NCI-H2227 (cell line): ENCODE measurements around the gene MT1A.
"Not testable (repeated sequence)": the region's sequence is repeated elsewhere in the genome, so short reads cannot be mapped to it uniquely, and the experiment has no call there.

ENCODE experiments used
- DNase-seq: peaks from one replicate; lab custom pipeline; 2025; ENCODE audit not compliant: unreplicated experiment; lab: John Stamatoyannopoulos, UW

Gene MT1A

GRCh38 chr16:56652600-56652999 is 14.1 kb downstream of the MT1A start:
- no peak for DNase-seq

- no peak for DNase-seq
Measured at GRCh38 chr16:56653218-56653617, 14.8 kb downstream of the MT1A start.

DNA sequence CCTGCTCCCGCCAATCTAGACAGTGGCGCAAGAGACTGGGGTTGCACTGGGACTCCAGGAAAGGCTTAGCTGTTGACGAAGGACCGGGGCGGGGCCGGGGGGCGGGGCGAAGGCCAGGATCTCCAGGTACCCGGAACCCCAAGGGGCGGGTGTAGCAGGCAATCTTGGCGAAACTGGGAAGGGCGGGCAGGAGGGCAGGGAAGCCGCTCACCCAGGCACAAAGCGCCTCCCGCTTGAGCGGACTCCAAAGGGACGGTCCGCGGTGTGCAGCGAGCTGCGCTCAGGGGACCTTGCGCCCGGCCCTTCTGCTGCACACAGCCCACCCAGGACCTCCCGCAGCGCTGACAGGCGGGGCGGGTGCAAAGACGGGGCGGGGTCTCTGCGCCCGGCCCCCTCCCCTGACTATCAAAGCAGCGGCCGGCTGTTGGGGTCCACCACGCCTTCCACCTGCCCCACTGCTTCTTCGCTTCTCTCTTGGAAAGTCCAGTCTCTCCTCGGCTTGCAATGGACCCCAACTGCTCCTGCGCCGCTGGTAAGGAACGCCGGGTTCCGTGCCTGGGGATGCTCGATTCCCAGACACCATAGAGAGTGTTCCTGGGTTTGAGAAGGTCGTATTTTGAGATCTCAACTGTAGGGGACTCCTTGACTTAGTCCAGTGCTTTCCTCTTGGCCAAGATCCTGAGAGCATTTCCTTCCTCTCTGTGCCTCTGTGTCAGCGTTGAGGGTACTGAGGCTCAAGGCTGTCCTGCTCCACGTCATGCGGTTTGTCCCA is 19.3 kb downstream of the MT1A start, which contains the start of gene MT1F:
TSS of gene MT1F (plus strand) at position 405 of the 772 bp plus-strand sequence. CDS start at position 505, 100 bp downstream.
- DNase-seq = peak; percentile 89

DNA sequence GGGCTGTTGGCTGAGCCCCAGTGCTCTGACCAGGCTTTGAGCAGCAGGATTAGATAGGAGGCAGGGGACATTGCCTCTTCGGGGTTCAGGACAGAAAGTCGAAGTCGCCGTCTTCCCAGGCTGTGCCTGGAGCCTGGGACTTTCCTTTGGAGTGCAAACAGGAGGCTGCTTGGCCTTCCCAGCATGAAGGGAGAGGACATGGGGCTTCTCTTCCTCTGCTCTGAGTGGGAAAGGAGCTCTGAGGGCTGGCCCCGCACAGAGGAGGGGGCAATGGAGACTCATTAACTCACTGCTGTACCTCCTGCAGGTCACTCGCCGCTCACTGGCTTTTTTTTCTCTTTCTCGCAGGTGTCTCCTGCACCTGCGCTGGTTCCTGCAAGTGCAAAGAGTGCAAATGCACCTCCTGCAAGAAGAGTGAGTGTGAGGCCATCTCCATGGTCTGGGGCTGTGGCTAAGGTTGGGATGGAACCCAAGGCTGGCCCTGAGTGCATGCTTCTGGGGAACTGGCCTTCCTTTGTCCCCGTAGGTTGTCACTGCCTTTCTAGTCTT is 19.9 kb downstream of the MT1A start:
- DNase-seq = no peak

- DNase-seq = peak; percentile 60
Measured at GRCh38 chr16:56662357-56663354, 24.2 kb downstream of the MT1A start.

DNA sequence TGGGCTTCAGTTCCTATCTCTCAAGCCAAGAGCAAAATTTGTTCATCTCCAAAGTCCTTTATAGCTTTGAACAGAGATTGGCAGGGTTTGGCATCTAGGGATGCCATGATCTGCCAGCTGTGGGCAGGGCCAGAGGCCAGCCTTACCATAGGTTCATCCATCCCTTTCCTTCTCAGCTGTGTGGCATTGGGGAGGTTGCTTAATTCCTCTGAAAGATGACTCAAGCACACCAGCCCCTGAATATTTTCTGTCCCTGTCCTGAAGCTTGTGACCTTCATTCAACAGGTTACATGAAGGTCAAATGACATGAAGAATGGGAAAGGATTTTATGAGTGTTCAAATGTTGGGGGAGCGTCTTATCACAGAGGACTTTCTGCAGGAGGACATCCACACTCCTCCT is 26.0 kb downstream of the MT1A start:
- no peak for DNase-seq

DNA sequence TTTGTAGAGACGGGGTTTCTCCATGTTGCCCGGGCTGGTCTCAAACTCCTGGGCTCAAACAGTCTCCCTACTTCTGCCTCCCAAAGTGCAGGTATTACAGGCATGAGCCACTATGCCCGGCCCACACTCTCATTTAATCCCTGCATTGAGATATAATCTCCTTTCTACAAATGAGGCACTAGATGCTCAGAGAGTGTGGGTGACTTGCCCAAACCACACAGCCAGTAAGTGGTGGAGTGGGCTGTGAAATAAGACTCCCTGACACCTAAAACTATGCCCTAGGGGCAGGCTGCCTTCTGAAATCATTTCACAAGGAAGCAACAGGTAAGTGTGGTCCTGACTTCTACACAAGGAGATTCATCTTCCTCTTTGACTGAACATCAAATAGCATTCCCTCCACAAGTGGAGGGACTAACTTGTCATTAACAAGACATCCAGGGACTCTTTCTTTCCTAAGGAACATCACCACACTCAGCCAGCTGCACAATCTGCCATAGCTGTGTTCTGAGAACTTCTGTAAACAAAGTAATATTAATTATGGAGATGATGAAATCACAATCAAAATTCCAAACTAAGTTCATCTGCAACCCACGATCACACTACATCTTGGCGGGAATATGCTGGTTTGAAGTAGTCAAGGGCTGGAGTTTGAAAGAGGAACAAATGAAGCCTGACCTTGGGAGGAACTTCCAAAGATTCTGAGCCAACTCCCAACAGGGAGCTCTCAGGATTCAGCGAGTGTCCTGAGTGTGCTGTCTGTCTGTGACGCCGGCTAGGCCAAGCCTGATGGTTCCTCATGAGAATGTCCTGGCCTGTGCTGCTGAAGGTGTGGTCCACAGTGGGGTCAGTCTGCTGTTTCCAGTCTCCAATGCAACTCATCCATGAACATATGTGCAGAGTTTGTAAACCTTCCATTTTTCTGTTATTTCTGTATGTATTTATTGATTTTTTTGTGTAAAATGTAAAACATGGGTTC is 27.1 kb downstream of the MT1A start:
- not testable (repeated sequence) for DNase-seq

- DNase-seq = no peak
Measured at GRCh38 chr16:56667581-56668571, 29.4 kb downstream of the MT1A start, which contains the start of gene MT1G. TSS of gene MT1G (minus strand) at chr16:56668065. CDS start at chr16:56667993, 72 bp downstream.

DNA sequence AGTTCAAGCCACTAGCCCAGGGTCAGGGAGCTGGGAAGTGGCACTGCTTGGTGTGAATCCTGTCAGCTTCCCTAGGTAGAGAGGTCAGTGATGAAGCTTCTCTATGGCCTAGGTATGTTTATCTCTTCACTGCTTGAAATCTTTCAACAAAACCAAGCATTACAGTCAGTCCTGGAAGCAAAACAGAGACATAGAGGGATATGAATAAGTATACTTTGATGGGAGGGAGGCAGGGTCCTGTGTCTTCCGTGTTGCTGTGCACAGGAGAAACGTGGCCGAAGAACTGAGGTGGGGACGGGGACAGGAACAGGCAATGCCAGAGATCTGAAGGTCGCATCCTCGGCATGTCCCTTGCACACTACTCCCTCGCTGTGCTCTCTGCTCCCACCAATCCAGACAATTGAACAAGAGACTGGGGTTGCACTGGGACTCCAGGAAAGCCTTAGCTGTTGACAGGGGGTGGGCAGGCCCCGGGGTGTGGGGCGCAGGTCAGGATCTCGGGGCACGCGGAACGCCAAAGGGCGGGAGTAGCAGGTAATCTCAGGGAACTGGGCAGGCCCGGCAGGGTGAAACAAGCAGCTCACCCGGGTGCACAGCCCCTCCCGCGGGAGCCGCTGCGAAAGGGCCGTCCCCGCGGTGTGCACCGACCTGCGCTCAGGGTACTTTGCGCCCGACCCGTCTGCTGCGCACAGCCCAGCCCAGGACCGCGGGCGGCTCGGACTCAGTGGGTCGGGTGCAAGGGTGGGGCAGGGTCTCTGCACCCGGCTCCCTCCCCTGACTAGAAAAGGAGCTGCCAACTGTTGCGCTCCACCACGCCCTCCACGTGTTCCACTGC is 30.8 kb downstream of the MT1A start, which contains the start of gene MT1H:
TSS of gene MT1H (plus strand) at position 810 of the 835 bp plus-strand sequence. CDS start 71 bp downstream, outside the sequence.
- no peak for DNase-seq

DNA sequence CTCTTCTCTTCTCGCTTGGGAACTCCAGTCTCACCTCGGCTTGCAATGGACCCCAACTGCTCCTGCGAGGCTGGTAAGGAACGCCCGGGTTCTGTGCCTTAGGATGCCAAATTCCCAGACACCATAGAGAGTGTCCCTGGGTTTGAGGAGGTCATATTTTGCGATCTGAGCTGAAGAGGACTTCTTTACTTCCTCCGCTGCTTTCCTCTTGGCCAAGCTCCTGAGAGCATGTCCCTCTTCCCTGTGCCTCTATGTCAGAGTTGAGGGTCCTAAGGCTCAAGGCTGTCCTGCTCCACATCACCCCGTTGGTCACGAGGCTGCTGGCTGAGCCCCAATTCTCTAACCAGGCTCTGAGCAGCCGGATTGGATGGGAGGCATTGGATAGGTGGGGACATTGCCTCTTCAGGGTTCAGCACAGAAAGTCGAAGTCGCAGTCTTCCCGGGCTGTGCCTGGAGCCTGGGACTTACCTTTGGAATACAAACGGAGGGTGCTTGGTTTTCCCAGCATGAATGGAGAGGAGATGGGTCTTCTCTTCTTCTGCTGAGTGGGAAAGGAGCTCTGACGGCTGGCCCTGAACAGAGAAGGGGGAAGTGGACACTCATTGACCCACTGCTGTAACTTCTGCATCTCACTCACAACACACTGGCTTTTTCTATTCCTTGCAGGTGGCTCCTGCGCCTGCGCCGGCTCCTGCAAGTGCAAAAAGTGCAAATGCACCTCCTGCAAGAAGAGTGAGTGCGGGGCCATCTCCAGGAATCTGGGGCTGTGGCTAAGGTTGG is 31.6 kb downstream of the MT1A start:
- DNase-seq = no peak

GRCh38 chr16:56670620-56670934 is 32.1 kb downstream of the MT1A start:
- no peak for DNase-seq

DNA sequence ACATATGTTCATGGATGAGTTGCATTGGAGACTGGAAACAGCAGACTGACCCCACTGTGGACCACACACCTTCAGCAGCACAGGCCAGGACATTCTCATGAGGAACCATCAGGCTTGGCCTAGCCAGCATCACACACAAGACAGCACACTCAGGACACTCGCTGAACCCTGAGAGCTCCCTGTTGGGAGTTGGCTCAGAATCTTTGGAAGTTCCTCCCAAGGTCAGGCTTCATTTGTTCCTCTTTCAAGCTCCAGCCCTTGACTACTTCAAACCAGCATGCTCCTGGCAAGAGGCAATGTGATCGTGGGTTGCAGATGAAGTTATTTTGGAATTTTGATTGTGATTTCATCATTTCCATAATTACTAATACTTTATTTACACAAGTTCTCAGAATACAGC is 33.2 kb downstream of the MT1A start:
- not testable (repeated sequence) for DNase-seq

GRCh38 chr16:56672171-56672570 is 33.7 kb downstream of the MT1A start:
- DNase-seq = not testable (repeated sequence)

- DNase-seq = no peak
Measured at GRCh38 chr16:56672761-56673536, 34.5 kb downstream of the MT1A start.

DNA sequence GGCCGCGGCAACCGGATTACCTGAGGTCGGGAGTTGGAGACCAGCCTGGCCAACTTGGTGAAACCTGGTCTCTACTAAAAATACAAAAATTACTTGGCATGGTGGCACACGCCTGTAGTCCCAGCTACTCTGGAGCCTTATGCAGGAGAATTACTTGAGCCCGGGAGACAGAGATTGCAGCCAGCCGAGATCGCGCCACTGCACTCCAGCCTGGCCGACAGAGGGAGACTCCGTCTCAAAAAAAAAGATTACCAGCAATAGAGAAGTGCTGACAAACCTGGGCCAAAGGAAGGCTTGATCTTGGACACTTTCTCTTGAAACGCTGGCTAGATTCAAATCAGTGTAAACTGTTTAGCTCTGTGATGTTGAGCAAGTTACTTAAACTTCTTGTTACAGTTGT is 35.5 kb downstream of the MT1A start:
- peak; percentile 6 for DNase-seq

DNA sequence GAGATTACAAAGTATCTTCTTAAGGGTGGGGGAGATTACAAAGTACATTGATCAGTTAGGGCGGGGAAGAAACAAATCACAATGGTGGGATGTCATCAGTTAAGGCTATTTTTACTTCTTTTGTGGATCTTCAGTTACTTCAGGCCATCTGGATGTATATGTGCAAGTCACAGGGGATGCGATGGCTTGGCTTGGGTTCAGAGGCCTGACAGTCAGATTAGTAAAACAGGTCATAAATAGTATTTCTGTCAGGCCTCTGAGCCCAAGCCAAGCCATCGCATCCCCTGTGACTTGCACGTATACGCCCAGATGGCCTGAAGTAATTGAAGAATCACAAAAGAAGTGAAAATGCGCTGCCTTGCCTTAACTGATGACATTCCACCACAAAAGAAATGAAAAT is 36.1 kb downstream of the MT1A start:
- not testable (repeated sequence) for DNase-seq
